Measurements from ENCODE around the gene CENPP. TPM values are rescaled to one million over a fixed set of nuclear protein-coding genes. Genes with fewer than 3 reads are reported as not detected.

CENPP gene
- total RNA-seq, 1 donor from 2014 or later, result 4.4 TPM

DNA sequence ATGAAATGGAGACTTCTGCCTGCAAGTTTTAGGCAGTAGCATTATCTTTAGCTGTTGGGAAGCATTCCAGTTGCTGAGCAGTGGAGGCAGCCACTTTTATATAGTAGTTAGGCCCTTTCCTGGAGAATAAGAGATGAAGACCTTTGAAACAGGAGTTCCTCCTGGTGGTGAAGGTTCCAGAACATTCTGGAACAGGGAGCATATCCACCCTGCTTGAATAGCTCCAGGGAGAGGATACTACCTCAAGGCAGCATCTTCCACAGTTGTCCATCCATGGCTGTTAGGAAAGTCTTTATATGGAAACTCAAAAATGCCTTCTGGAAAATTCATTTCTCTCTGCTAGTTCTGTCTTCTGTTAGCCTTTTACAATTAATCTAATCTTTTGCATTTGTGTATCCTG is 153.6 kb downstream of the CENPP start:
- H3K4me3 ChIP-seq (ENCODE audit: low read depth, low read length), result no peak overlapping the region
- no peak for DNase-seq (ENCODE audit: low read depth)
- TF ChIP-seq, protein P1, sequence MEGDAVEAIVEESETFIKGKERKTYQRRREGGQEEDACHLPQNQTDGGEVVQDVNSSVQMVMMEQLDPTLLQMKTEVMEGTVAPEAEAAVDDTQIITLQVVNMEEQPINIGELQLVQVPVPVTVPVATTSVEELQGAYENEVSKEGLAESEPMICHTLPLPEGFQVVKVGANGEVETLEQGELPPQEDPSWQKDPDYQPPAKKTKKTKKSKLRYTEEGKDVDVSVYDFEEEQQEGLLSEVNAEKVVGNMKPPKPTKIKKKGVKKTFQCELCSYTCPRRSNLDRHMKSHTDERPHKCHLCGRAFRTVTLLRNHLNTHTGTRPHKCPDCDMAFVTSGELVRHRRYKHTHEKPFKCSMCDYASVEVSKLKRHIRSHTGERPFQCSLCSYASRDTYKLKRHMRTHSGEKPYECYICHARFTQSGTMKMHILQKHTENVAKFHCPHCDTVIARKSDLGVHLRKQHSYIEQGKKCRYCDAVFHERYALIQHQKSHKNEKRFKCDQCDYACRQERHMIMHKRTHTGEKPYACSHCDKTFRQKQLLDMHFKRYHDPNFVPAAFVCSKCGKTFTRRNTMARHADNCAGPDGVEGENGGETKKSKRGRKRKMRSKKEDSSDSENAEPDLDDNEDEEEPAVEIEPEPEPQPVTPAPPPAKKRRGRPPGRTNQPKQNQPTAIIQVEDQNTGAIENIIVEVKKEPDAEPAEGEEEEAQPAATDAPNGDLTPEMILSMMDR (conservative IDR thresholded peaks at IDR 0.05; ENCODE audit: low read depth, low read length), result no peak

DNA sequence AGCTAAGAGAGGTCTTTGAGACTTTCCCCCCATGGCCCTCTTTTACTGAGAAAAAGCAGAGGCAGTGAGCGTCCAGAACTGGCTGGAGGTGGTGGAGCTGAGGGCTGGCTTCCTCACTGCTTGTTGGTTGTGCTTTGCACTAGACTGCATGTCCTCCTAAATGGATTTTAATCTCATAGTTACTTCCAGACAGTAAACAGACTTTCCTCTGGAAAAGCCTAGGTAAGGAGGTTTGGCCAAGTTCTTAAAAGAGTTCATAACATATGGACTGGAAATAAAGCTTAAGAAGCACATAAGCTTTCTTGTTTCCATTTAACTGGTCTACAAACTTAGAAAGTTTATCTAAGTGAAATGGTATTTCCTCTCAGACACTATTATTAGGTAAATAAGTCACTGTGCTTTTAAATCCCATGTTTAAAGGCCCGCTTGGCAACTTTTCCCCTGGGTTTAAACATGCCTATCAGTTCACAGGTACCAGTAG is 154.6 kb downstream of the CENPP start:
- TF ChIP-seq, protein P1 (conservative IDR thresholded peaks at IDR 0.05; ENCODE audit: low read depth, low read length), result no peak
- no peak overlapping the region for H3K4me3 ChIP-seq (ENCODE audit: low read depth, low read length)
- DNase-seq (ENCODE audit: low read depth), result no peak

DNA sequence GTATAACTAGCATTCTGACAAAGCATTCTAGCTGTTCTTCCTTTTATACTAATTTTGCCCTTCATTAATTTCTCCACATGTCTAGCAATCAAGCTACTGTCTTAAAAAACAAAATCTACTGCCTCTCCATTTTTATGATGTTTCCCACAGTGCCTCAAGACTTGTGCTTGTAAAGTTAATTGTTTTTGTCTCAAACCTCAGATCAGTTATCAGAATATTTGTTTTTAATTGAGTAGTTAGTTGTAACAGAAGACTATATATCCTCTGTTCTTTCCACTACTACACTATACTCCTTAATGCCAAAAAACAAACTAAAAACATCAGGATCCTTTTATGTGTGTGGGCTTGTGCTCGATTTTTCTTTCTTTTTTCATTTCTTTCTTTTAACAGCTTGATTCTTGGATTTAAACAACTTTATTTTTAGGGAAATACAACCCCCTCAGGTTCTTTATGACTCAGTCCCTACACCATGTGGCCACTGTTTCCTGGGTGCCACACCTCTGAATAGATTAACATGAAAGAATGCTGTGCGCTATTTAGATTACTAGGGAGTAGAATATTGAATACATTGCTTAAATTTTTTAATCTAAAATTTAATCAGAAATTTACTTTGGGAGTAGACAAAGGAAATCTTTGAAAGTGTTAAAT is 155.4 kb downstream of the CENPP start:
- DNase-seq (ENCODE audit: low read depth), result no peak
- no peak overlapping the region for H3K4me3 ChIP-seq (ENCODE audit: low read depth, low read length)
- TF ChIP-seq, protein P1 (conservative IDR thresholded peaks at IDR 0.05; ENCODE audit: low read depth, low read length), result no peak

DNA sequence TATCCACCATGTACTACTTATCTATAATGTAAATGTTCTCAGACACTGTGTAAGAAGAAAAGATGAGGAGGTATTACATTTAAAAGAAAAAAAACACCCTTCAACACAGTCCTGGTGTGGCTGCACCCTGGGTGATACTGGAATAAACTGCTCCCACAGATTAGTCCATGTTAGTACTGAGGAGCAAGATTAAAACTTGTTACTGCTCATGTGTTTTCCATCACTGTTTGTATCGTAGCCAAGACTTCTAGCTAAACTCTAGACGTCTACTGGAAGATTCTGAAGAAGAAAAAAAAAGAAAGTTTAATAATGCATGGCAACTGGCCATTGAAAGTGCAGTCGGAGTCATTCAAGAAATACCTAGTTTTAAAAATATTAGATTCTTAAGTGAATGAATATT is 156.6 kb downstream of the CENPP start, which contains the start of gene ASPN:
Gene ASPN (minus strand): TSS at position 178 of the 400 bp plus-strand sequence.
- TF ChIP-seq, protein P1 (conservative IDR thresholded peaks at IDR 0.05; ENCODE audit: low read depth, low read length), result no peak
- DNase-seq (ENCODE audit: low read depth), result no peak
- no peak within 1 kb of the TSS for H3K4me3 ChIP-seq (ENCODE audit: low read depth, low read length)

DNA sequence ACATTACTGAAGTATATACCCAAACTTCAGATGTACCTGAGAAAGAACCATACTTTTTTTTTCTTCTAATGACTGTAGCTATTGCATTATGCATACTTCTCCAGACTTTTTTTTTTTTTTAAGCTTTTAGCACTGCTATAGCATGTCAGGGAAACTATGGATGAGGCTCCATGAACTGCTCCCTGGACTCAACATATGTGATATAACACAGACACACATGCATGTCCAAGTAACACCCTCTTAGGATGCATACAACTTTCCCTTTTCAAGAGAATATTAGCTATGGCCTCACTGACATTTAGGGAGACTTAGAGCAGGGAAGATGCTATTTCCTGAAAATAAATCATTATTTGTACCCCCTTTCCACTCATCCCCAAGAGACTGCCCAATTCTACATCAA is 157.1 kb downstream of the CENPP start:
- TF ChIP-seq, protein P1 (conservative IDR thresholded peaks at IDR 0.05; ENCODE audit: low read depth, low read length), result no peak
- no peak for DNase-seq (ENCODE audit: low read depth)
- H3K4me3 ChIP-seq (ENCODE audit: low read depth, low read length), result no peak overlapping the region

DNA sequence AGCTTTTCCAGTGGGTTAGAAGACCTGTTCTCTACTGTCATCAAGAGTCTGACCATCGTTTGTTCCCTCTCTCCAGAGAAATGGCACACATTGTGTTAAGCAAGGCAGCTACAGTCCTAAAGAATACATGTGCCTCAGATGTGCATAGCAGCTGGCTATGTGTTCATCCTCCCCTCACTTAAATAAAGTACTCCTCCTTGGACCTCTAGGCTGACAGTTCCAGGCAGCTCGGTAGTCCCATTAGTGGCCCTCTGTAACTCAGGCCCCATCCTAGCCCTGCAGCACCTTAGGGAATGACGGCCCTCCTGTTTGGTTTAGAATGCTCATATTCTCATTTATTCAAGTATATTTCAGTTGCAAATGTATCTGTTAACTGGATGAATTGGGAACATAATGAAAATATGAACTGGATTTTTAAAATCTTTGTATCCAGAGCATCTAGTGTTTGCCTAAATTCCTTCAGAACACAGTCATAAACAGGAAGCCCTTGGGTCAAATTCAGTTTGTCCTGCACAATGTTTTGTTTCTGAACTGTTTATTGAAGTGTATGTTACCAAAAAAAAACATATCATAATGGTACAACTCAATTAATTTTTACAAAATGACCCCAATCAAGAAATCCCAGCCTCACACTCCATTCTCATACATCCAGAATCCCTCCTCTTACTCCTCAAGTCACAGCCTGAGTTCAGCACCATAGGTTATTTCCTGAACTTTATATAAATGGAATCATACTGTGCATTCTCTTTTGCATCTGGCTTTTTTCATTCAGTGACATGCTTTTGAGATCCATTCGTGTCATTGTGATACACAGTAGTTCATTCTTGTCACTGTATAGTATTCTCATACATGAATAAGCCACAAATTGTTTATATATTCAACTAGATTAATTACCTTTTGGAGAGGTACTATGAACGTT is 158.1 kb downstream of the CENPP start:
- H3K4me3 ChIP-seq (ENCODE audit: low read depth, low read length), result no peak overlapping the region
- TF ChIP-seq, protein P1 (conservative IDR thresholded peaks at IDR 0.05; ENCODE audit: low read depth, low read length), result no peak
- no peak for DNase-seq (ENCODE audit: low read depth)

Measured in epithelial cell of proximal tubule (primary cell).